ENCODE results near the gene CDK6. TPM values are rescaled to one million over a fixed set of nuclear protein-coding genes. Genes with fewer than 3 reads are reported as not detected.

CDK6 gene
- total RNA-seq, 2 donors from 2014 or later, result 13.6 to 39.9 TPM

- Histone ChIP-seq H3K27me3 (replicated peaks; ENCODE audit: insufficient read depth) (no peaks in the 10 kb centered on the region), H3K9me3 (no peaks in the 10 kb centered on the region), H3K4me3 (no peak overlapping the region), H3K27ac (no peak overlapping the region), H3K36me3 (no peaks in the 10 kb centered on the region), H3K4me1 (replicated peaks) (no peaks in the 10 kb centered on the region)
- no peak for DNase-seq (ENCODE audit: low spot score)
- intact Hi-C loops (cut with DNase I), result no loop called here
- WGBS, result 84% methylated on average over 2 of the region's 2 CpGs
- no peak for TF ChIP-seq POLR2A (IDR thresholded peaks at IDR 0.05)
- TF ChIP-seq CTCF (IDR thresholded peaks at IDR 0.05), result no peak
- no peak for TF ChIP-seq POLR2AphosphoS5 (IDR thresholded peaks at IDR 0.05)
Observed at GRCh38 chr7:92563345-92563744, 273.0 kb downstream of the CDK6 start.

GRCh38 chr7:92560602-92561001 is 275.8 kb downstream of the CDK6 start:
- H3K9me3 ChIP-seq, result no peaks in the 10 kb centered on the region
- H3K27me3 ChIP-seq (replicated peaks; ENCODE audit: insufficient read depth), result no peaks in the 10 kb centered on the region
- no peak overlapping the region for H3K4me3 ChIP-seq
- intact Hi-C loops (cut with DNase I), result no loop called here
- no peak for DNase-seq (ENCODE audit: low spot score)
- TF ChIP-seq CTCF (IDR thresholded peaks at IDR 0.05) (no peak), POLR2A (IDR thresholded peaks at IDR 0.05) (no peak), POLR2AphosphoS5 (IDR thresholded peaks at IDR 0.05) (no peak)
- H3K27ac ChIP-seq, result no peak overlapping the region
- H3K4me1 ChIP-seq (replicated peaks), result no peaks in the 10 kb centered on the region
- H3K36me3 ChIP-seq, result no peaks in the 10 kb centered on the region

GRCh38 chr7:92557808-92558362 is 278.5 kb downstream of the CDK6 start:
- intact Hi-C loops (cut with DNase I), result no loop called here
- no peaks in the 10 kb centered on the region for H3K36me3 ChIP-seq
- no peaks in the 10 kb centered on the region for H3K4me1 ChIP-seq (replicated peaks)
- no peak overlapping the region for H3K27ac ChIP-seq
- TF ChIP-seq POLR2AphosphoS5 (IDR thresholded peaks at IDR 0.05), result no peak
- TF ChIP-seq CTCF (IDR thresholded peaks at IDR 0.05), result no peak
- no peak for TF ChIP-seq POLR2A (IDR thresholded peaks at IDR 0.05)
- DNase-seq (ENCODE audit: low spot score), result no peak
- WGBS, result 82% methylated on average over 7 of the region's 7 CpGs
- H3K27me3 ChIP-seq (replicated peaks; ENCODE audit: insufficient read depth), result no peaks in the 10 kb centered on the region
- H3K9me3 ChIP-seq, result no peaks in the 10 kb centered on the region
- no peak overlapping the region for H3K4me3 ChIP-seq

- intact Hi-C loops (cut with DNase I), result no loop called here
- DNase-seq (ENCODE audit: low spot score), result no peak
- H3K27me3 ChIP-seq (replicated peaks; ENCODE audit: insufficient read depth), result no peaks in the 10 kb centered on the region
- H3K27ac ChIP-seq, result no peak overlapping the region
- H3K9me3 ChIP-seq, result no peaks in the 10 kb centered on the region
- H3K4me1 ChIP-seq (replicated peaks), result no peaks in the 10 kb centered on the region
- no peaks in the 10 kb centered on the region for H3K36me3 ChIP-seq
- 88% methylated on average over 2 of the region's 2 CpGs for WGBS
- no peak for TF ChIP-seq CTCF (IDR thresholded peaks at IDR 0.05)
- no peak for TF ChIP-seq POLR2A (IDR thresholded peaks at IDR 0.05)
- TF ChIP-seq POLR2AphosphoS5 (IDR thresholded peaks at IDR 0.05), result no peak
- H3K4me3 ChIP-seq, result no peak overlapping the region
Observed at GRCh38 chr7:92557249-92557648, 279.1 kb downstream of the CDK6 start.

Small RNAs within 50 kb of the gene (small RNA-seq; reads per million reads assigned to genes)
- gene RNU6-10P, result 0 to 0.37 reads per million in 2 donors

Other genes starting within 250 kb of the CDK6 start
- gene FAM133B, start 246.2 kb downstream of the CDK6 start, total RNA-seq, result 10 to 100 TPM; 14.4 to 20.8 TPM

All from prostate gland (tissue), 2 donors.